Chondrocyte (in vitro differentiated cells): ENCODE measurements around the gene NDUFS8. TPM values are rescaled to one million over a fixed set of nuclear protein-coding genes. Genes with fewer than 3 reads are reported as not detected.
"Not testable (repeated sequence)": the region's sequence is repeated elsewhere in the genome, so short reads cannot be mapped to it uniquely, and the experiment has no call there.

Source experiments
- DNase-seq: peaks from one replicate; pipeline ENCODE4 v3.0.0; 2021; ENCODE audit warnings: mixed read lengths, low spot score
- H3K27ac Mint-ChIP-seq: one replicate; pipeline ENCODE4 v1.8.0; 2021; ENCODE audit warnings: mild to moderate bottlenecking, moderate library complexity, mixed read lengths; ENCODE audit not compliant: unreplicated experiment
- H3K27me3 Mint-ChIP-seq: 2 replicates; pipeline ENCODE4 v1.8.0; 2021; ENCODE audit warnings: low read depth, mixed read lengths
- H3K36me3 Mint-ChIP-seq: 2 replicates; pipeline ENCODE4 v1.8.0; 2021; ENCODE audit warnings: low read depth, mixed read lengths
- H3K4me1 Mint-ChIP-seq: 2 replicates; pipeline ENCODE4 v1.8.0; 2021; ENCODE audit warnings: low read depth, mild to moderate bottlenecking, mixed read lengths
- H3K4me3 Mint-ChIP-seq: one replicate; pipeline ENCODE4 v1.8.0; 2021; ENCODE audit warnings: mild to moderate bottlenecking, moderate library complexity, mixed read lengths; ENCODE audit not compliant: unreplicated experiment
- H3K9me3 Mint-ChIP-seq: 2 replicates; pipeline ENCODE4 v1.8.0; 2021; ENCODE audit warnings: low read depth, mixed read lengths
- total RNA-seq: library from RNA; stranded (reverse); gene quantifications from 3 replicates; pipeline ENCODE4 v1.2.1, GENCODE V29; 2021
- TF ChIP-seq, protein P1 (sequence below): fragments of 200-600 bp; sonication (generic); IDR thresholded peaks from 2 replicates; pipeline ENCODE4 v1.5.0; 2021; ENCODE audit warnings: antibody characterized with exemption, mild to moderate bottlenecking, moderate library complexity

The NDUFS8 gene
- total RNA-seq, 1 donor from 2014 or later = 140 TPM

DNA sequence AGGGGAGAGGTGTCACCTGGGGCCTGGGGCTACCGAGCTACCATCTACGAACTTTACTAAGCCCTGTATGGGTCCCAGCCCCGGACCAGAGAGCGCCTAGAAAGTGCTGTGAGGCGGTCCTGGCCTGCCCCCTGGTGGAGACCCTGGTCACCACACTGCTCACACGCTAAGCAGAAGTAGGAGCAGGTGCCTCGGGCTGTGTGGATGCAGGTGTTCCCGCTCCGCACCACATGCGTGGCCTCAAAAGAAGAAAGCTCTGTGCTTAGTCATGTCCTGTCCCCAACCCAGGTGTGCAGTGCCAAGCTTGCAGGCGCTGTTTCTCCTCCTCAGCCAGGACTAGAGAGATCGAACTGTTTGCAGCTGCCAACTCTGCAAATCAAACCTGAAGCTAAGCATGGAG is 36.7 kb upstream of the NDUFS8 start:
- TF ChIP-seq, protein P1, sequence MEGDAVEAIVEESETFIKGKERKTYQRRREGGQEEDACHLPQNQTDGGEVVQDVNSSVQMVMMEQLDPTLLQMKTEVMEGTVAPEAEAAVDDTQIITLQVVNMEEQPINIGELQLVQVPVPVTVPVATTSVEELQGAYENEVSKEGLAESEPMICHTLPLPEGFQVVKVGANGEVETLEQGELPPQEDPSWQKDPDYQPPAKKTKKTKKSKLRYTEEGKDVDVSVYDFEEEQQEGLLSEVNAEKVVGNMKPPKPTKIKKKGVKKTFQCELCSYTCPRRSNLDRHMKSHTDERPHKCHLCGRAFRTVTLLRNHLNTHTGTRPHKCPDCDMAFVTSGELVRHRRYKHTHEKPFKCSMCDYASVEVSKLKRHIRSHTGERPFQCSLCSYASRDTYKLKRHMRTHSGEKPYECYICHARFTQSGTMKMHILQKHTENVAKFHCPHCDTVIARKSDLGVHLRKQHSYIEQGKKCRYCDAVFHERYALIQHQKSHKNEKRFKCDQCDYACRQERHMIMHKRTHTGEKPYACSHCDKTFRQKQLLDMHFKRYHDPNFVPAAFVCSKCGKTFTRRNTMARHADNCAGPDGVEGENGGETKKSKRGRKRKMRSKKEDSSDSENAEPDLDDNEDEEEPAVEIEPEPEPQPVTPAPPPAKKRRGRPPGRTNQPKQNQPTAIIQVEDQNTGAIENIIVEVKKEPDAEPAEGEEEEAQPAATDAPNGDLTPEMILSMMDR = peak; percentile 76
- not testable (repeated sequence) for H3K9me3 Mint-ChIP-seq, H3K4me3 Mint-ChIP-seq, H3K4me1 Mint-ChIP-seq, H3K36me3 Mint-ChIP-seq, H3K27me3 Mint-ChIP-seq, DNase-seq, H3K27ac Mint-ChIP-seq

DNA sequence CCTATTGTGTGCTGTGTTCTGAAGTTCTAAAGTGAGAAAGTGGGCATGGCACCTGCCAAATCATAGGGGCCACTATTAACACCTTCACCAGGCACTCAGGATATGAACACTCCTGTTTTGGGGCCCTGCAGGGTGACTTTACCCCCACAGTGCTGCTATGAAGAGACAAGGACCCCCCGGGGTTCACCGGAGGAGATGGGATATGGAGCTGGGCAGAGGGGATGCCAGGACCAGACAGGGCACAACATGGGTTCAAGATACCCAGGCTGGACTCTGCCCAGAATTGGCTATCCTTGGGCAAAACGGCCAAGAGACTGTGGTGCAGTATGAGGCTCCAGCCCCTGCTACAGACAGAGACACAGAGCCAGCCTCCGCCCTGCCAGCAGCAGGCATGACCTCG is 36.1 kb upstream of the NDUFS8 start:
- H3K27me3 Mint-ChIP-seq, H3K27ac Mint-ChIP-seq, H3K36me3 Mint-ChIP-seq, H3K4me3 Mint-ChIP-seq, H3K9me3 Mint-ChIP-seq, H3K4me1 Mint-ChIP-seq, DNase-seq: not testable (repeated sequence)

DNA sequence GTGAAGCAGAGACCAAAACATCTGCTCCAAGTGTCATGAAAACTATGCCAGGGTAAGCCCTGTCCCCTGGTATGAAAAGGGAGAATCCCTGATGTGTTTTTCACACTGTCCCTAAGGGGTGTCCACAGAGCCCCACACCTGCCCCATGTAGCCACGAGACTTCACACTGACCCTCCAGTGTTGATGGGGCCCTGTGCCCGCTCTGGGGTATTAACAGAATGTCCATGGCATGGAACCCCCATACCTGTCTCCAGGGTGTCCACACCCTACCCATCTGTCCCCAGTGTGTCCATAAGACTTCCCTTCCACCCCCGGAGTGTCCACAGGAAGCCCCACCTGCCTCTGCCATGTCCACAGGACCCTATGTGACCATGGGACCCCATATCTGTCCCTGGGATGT is 35.4 kb upstream of the NDUFS8 start:
- not testable (repeated sequence) for H3K27ac Mint-ChIP-seq, H3K4me3 Mint-ChIP-seq, H3K36me3 Mint-ChIP-seq, H3K27me3 Mint-ChIP-seq, H3K4me1 Mint-ChIP-seq, DNase-seq, H3K9me3 Mint-ChIP-seq

DNA sequence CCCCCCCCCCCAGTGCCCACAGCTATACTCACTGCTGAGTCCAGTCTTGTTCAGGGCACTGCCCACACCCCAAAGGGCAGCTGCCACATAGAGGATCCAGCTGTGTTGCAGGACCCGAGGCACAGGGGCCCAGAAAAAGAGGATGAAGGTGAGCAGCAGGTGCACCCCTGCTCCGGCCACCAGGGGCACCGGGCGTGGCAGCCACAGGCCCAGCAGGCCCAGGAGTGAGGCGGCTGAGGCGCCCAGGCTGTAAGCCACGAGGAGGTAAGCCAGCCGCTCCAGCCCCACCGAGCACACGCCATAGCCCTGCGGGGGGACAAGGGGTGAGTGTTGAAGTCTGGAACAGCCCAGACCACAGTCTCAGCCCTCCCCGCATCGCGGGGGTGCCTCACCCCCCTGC is 34.9 kb upstream of the NDUFS8 start:
- H3K36me3 Mint-ChIP-seq, H3K27ac Mint-ChIP-seq, H3K9me3 Mint-ChIP-seq, DNase-seq, H3K27me3 Mint-ChIP-seq, H3K4me1 Mint-ChIP-seq, H3K4me3 Mint-ChIP-seq: not testable (repeated sequence)

DNA sequence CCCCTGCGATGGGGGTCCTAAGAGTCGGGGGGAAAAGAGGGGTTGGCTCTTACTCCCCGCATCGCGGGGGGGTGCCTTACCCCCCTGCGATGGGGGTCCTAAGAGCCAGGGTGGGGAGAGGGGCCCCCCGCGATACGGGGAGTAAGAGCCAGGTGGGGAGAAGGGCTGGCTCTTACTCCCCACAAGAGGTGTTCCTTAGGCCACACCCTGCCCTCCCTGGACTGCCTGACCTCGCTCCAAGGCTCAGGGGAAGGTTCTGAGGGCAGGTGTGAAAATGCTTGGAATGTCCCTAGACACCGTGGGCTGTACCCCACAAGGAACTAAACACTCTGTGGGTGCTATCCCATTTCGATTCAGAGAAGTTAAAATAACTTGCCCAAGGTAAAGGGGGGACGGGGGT is 34.4 kb upstream of the NDUFS8 start:
- DNase-seq = no peak
- H3K27me3 Mint-ChIP-seq = peaks cover 3% of the 10 kb centered on the region
- H3K27ac Mint-ChIP-seq = no peak overlapping the region
- H3K4me1 Mint-ChIP-seq = peaks cover 6% of the 10 kb centered on the region
- H3K4me3 Mint-ChIP-seq = no peak overlapping the region
- H3K36me3 Mint-ChIP-seq = no peaks in the 10 kb centered on the region
- TF ChIP-seq, protein P1 = no peak
- H3K9me3 Mint-ChIP-seq = no peaks in the 10 kb centered on the region

DNA sequence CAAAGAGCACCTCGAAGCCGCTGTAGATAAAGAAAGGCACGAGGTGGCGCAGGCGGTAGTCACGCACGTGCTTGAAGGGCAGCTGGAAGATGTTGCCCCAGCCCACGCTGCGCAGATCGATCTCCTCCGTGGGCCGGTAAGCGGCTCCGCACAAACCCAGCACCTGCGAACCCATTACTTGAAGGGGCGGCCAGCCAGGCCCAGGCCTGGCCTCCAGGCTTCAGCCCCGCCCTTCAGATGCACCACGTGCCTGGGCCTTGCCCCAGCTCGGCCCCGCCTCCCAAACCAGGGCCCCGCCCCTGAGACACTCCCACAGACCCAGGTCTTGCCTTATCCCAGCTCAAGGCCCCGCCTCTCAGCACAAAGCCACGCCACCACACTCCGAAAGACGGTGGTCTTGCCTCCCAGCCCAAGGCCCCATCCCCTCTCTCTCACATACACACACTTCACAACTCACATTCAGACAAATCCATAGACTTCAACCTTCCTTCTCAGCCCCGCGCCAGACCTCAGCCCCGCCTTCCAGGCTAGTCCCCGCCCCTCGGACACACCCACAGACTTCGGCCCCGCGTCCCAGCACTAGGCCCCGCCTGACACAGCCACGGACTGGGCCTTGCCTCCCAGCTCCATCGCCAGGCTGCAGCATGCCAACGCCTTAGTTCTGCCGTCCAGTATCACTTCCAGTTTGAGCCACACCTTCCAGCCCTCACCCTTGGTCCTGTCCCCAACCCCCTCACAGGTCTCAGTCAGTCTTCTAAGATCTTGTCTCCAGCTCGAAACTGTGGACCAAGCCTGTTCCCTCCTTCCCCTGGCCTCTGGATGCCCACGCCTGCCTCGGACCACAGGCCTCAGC is 33.6 kb upstream of the NDUFS8 start:
- no peak for DNase-seq
- TF ChIP-seq, protein P1 = no peak
- Mint-ChIP-seq H3K27ac (no peak overlapping the region), H3K27me3 (peaks cover 2% of the 10 kb centered on the region), H3K36me3 (no peaks in the 10 kb centered on the region), H3K9me3 (no peaks in the 10 kb centered on the region), H3K4me1 (peaks cover 5% of the 10 kb centered on the region), H3K4me3 (no peak overlapping the region)

DNA sequence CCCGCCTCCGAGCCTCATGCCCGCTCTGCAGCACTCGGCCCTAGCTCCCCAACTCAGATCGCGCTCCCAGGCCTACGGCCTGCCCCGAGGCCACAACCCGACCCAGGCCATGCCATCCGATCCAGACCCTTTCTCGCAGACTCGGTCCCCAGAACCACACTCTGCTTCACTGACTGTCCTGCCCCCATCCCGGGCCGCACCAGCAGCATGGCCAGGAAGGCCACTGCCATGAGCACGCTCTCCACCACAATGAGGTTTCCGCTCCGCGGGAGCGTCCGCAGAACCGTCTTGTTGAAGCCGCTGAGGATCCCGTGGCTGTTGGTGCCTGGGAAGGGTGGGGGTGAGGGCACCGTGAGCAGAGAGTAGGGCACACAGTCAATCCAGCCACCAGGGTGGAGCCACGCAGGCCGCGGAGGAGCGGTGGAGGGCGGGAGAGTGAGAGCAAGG is 33.0 kb upstream of the NDUFS8 start:
- no peaks in the 10 kb centered on the region for H3K36me3 Mint-ChIP-seq
- peaks cover 3% of the 10 kb centered on the region for H3K4me1 Mint-ChIP-seq
- H3K27ac Mint-ChIP-seq = no peak overlapping the region
- no peak overlapping the region for H3K4me3 Mint-ChIP-seq
- no peak for DNase-seq
- no peaks in the 10 kb centered on the region for H3K27me3 Mint-ChIP-seq
- H3K9me3 Mint-ChIP-seq = no peaks in the 10 kb centered on the region
- TF ChIP-seq, protein P1 = no peak
